ENCODE data around the gene CA10. TPM values are rescaled to one million over a fixed set of nuclear protein-coding genes. Genes with fewer than 3 reads are reported as not detected.

CA10 gene
- total RNA-seq, 1 donor from 2014 or later: not detected

GRCh38 chr17:51819341-51820219 lies 338.9 kb downstream of the CA10 start:
- DNase-seq (ENCODE audit: low read depth): no peak

GRCh38 chr17:51818777-51819176 lies 339.7 kb downstream of the CA10 start:
- no peak for DNase-seq (ENCODE audit: low read depth)

GRCh38 chr17:51817955-51818354 lies 340.6 kb downstream of the CA10 start:
- no peak for DNase-seq (ENCODE audit: low read depth)

DNA sequence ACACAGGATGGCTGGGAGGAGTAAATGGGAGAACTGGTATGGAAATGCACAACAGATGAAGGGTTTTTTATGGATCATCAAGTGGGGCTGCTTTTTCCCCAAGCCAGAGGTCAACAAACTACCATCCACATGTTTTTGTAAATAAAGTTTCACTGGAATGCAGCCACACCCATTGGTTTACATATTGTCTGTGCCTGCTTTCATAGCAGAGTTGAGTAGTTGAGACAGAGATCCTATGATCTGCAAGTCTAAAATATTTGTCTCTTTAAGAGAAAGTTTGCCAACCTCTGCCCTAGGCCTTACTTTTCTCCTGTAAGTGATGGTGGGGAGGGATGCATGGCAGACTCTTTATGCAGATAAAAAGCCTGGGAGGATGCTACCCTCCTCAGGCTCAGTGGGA lies 341.4 kb downstream of the CA10 start:
- no peak for DNase-seq (ENCODE audit: low read depth)

- DNase-seq (ENCODE audit: low read depth): no peak
Measured at GRCh38 chr17:51815097-51815496, 343.4 kb downstream of the CA10 start.

- no peak for DNase-seq (ENCODE audit: low read depth)
Measured at GRCh38 chr17:51814521-51814920, 344.0 kb downstream of the CA10 start.

- DNase-seq (ENCODE audit: low read depth): no peak
Measured at GRCh38 chr17:51813784-51814174, 344.7 kb downstream of the CA10 start.

GRCh38 chr17:51813140-51813783 lies 345.3 kb downstream of the CA10 start:
- no peak for DNase-seq (ENCODE audit: low read depth)

DNA sequence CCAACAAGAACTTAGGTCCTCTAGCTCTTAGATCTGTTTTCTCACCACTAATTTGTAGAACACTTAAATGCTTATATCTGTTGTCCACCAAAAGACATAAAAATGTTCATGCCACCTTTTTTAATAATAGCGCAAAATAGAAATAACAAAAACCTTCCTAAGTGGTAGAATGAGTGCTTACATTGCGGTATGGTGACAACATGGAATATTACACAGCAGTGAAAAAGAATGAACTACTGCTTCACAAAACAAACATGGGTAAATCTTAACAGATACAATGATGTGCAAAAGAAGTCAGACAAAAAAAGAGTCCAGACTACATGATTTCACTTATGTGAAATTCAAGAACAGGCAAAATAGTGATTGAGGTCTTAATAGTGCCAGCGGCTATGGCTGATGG lies 351.1 kb downstream of the CA10 start:
- no peak for DNase-seq (ENCODE audit: low read depth)

DNA sequence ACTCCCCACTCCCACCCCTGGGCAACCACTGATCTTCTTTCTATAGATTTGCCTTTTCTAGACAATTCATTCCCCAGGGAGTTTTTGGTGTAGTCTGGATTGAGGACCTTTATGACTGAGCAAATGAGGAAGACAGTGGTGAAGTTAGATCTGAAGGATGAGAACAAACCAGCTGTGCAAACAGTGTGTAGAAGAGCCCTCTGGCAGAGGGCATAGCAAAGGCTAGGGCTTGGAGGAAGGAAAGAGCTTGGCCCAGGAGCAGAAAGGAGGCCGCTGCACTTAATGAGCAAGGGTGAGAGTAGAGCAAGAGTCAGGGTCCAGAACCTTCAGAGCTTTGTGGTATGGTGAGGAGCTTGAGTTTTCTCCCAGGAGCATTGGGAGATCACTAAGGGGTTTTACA lies 352.7 kb downstream of the CA10 start:
- DNase-seq (ENCODE audit: low read depth): no peak

DNA sequence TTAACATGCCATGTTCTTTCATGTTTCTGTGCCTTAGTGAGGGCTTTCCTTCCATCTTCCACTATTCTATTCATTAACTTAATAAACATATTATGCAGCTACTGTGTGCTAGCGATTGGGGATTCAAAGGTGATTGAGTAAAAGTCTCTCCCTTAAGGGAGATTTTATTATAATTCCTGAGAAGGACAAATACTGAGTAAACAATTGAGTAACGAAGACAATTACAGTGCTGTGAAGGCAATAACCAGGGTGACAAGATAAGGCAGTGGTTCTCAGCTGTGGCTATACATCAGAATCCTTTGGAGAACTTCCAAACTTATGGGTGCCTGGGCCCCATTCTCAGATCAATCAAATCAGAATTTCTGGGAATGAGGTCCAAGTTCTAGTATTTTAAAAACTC lies 353.3 kb downstream of the CA10 start:
- DNase-seq (ENCODE audit: low read depth): no peak

GRCh38 chr17:51803161-51803560 lies 355.4 kb downstream of the CA10 start:
- DNase-seq (ENCODE audit: low read depth): no peak

DNA sequence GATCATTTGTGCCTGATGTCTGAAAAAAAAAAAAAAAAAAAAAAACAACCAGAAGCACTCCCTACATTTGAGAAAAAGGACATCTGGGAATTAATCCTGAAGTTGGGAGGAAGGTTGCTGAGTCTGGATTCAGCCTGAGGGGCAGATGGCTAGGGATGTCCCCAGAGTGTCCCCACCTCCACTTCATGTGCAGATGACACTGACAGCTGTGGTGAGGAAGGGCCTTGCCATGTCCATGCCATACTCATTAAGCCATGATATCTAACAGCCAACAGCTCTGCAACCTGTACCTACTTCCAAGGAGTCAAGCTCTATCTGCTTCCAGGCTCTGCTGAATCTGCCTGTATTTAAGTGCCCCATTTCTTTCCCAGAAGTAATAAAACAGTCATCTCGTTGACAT lies 356.0 kb downstream of the CA10 start:
- no peak for DNase-seq (ENCODE audit: low read depth)

DNA sequence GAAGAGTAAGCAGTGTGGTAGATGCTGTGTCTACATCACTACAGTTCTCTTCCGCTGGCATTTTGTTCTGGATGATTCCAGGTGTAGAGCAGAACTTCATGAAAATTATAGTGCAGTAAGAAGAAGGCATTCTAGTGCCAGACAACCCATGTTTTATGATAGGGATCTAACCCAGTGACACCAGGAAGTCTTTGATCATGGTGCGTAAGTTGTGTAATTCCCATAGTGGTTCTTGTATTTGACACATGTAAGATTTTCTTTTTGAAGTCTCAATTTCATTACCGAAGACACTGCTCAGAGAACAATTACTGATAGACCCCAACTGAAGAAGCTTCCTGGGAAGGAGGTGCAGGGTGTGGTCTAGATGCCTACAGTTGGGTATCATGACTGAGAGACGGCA lies 356.9 kb downstream of the CA10 start:
- DNase-seq (ENCODE audit: low read depth): no peak

GRCh38 chr17:51799981-51800380 lies 358.5 kb downstream of the CA10 start:
- no peak for DNase-seq (ENCODE audit: low read depth)

- DNase-seq (ENCODE audit: low read depth): no peak
Measured at GRCh38 chr17:51799240-51799639, 359.3 kb downstream of the CA10 start.

- DNase-seq (ENCODE audit: low read depth): no peak
Measured at GRCh38 chr17:51797150-51797549, 361.4 kb downstream of the CA10 start.

DNA sequence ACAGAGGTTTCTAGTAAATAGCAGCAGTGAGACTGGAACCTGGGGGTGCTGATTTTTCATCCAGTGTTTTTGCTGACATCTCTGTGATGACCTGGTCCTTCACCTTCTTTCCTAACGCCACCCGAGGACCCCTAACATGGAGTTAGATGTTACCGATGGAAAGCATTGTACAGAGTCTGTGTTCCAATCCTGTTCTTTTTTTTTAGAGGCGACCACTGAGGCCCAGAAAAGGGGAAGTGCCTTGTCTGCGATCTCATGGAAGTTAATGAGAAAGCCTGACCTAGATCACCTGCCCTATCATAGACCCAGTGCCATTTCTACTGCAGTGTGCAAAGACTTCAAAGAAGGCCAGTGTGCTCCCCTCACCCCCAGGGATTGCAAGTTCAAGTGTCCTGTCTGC lies 362.5 kb downstream of the CA10 start:
- DNase-seq (ENCODE audit: low read depth): no peak

GRCh38 chr17:51795401-51795800 lies 363.1 kb downstream of the CA10 start:
- no peak for DNase-seq (ENCODE audit: low read depth)

GRCh38 chr17:51794466-51794865 lies 364.0 kb downstream of the CA10 start:
- no peak for DNase-seq (ENCODE audit: low read depth)

DNA sequence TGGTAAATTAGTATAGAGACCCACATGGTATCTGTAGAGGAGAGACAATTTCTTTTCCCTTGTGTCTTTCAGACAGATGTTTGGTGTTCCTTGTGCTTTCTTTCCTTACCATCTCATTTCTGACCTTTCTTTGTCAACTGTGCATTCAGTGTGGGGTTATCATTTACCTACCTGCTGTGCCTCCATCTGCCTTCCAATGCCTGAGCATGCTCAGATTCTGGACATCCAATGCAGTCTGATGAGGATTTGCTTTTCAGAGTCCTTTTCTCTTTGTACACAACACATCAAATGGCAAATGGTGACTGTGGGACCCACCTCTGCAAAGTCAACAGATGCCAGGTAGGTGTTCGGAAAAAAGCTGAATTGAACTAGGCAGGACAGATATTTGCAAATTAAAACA lies 364.8 kb downstream of the CA10 start:
- no peak for DNase-seq (ENCODE audit: low read depth)

- DNase-seq (ENCODE audit: low read depth): no peak
Measured at GRCh38 chr17:51778842-51779241, 379.7 kb downstream of the CA10 start.

All from myocyte (in vitro differentiated cells).